Measurements from ENCODE around the gene SRRM4. TPM values are rescaled to one million over a fixed set of nuclear protein-coding genes. Genes with fewer than 3 reads are reported as not detected.

SRRM4 gene
- total RNA-seq, 2 experiments from 2014 or later: not detected

- TF ChIP-seq, protein P1, sequence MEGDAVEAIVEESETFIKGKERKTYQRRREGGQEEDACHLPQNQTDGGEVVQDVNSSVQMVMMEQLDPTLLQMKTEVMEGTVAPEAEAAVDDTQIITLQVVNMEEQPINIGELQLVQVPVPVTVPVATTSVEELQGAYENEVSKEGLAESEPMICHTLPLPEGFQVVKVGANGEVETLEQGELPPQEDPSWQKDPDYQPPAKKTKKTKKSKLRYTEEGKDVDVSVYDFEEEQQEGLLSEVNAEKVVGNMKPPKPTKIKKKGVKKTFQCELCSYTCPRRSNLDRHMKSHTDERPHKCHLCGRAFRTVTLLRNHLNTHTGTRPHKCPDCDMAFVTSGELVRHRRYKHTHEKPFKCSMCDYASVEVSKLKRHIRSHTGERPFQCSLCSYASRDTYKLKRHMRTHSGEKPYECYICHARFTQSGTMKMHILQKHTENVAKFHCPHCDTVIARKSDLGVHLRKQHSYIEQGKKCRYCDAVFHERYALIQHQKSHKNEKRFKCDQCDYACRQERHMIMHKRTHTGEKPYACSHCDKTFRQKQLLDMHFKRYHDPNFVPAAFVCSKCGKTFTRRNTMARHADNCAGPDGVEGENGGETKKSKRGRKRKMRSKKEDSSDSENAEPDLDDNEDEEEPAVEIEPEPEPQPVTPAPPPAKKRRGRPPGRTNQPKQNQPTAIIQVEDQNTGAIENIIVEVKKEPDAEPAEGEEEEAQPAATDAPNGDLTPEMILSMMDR (IDR thresholded peaks at IDR 0.05): no peak
- Mint-ChIP-seq H3K9me3 (no peaks in the 10 kb centered on the region), H3K36me3 (ENCODE audit: low read depth) (no peaks in the 10 kb centered on the region), H3K4me3 (no peak overlapping the region), H3K27ac (no peak overlapping the region), H3K4me1 (ENCODE audit: low read depth) (no peaks in the 10 kb centered on the region), H3K27me3 (peaks cover 3% of the 10 kb centered on the region)
- ATAC-seq (no peak), DNase-seq (no peak)
- POLR2A ChIA-PET: no interaction called here
- intact Hi-C loops (cut with micrococcal nuclease): no loop called here
- CTCF ChIA-PET: no interaction called here
These were observed 201.6 kb downstream of the SRRM4 start for GRCh38 chr12:119182701-119183493.

GRCh38 chr12:119183942-119184695, 202.8 kb downstream of the SRRM4 start:
- ATAC-seq: no peak
- no peaks in the 10 kb centered on the region for H3K9me3 Mint-ChIP-seq
- intact Hi-C loops (cut with micrococcal nuclease): no loop called here
- H3K27ac Mint-ChIP-seq: no peak overlapping the region
- H3K36me3 Mint-ChIP-seq (ENCODE audit: low read depth): no peaks in the 10 kb centered on the region
- POLR2A ChIA-PET: no interaction called here
- CTCF ChIA-PET: no interaction called here
- TF ChIP-seq, protein P1 (IDR thresholded peaks at IDR 0.05): no peak
- H3K27me3 Mint-ChIP-seq: no peaks in the 10 kb centered on the region
- H3K4me1 Mint-ChIP-seq (ENCODE audit: low read depth): no peaks in the 10 kb centered on the region
- no peak for DNase-seq
- no peak overlapping the region for H3K4me3 Mint-ChIP-seq

DNA sequence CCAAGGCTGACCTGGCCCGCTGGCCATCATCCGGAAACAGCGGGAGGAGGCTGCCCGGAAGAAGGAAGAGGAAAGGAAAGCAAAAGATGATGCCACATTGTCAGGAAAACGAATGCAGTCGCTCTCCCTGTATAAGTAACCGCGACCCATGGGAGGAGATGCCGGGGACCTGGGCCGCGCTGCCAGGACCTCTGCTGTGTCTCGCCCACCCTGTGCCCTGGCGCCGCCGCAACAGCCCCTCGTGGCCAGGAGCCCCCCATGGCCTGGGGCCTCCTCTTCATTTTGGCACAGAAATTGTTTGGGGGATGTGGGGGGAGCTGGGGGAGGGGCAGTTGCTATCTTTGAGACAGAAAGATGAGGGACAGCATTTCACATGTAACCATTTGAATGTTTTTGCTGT, 213.9 kb downstream of the SRRM4 start:
- no peaks in the 10 kb centered on the region for H3K9me3 Mint-ChIP-seq
- H3K36me3 Mint-ChIP-seq (ENCODE audit: low read depth): no peaks in the 10 kb centered on the region
- DNase-seq (no peak), ATAC-seq (no peak)
- no peak overlapping the region for H3K4me3 Mint-ChIP-seq
- TF ChIP-seq, protein P1 (IDR thresholded peaks at IDR 0.05): no peak
- intact Hi-C loops (cut with micrococcal nuclease): no loop called here
- H3K27ac Mint-ChIP-seq: no peak overlapping the region
- H3K27me3 Mint-ChIP-seq: no peaks in the 10 kb centered on the region
- CTCF ChIA-PET: no interaction called here
- POLR2A ChIA-PET: no interaction called here
- H3K4me1 Mint-ChIP-seq (ENCODE audit: low read depth): no peaks in the 10 kb centered on the region

DNA sequence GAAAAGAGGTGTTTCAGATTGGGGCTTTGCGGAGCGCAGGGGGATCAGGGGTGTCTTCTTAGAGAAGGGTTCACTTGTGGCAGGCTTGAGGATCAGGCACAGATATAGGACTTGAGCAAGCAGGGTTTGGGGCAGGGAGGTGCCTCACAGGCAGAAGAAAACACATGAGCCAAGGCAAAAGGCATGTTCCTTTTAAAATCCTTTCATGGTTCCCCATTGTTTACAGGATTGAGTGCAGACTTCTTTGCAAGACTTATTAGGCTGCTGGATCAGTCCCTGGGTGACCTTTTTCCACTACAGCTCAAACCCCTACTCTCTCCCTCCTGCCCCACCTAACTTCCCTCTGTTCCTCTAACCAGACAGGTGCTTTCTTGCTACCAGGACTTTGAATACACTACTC, 217.1 kb downstream of the SRRM4 start:
- H3K27me3 Mint-ChIP-seq: no peaks in the 10 kb centered on the region
- POLR2A ChIA-PET: no interaction called here
- H3K9me3 Mint-ChIP-seq: no peaks in the 10 kb centered on the region
- intact Hi-C loops (cut with micrococcal nuclease): no loop called here
- DNase-seq (no peak), ATAC-seq (no peak)
- TF ChIP-seq, protein P1 (IDR thresholded peaks at IDR 0.05): no peak
- no peak overlapping the region for H3K4me3 Mint-ChIP-seq
- no peaks in the 10 kb centered on the region for H3K36me3 Mint-ChIP-seq (ENCODE audit: low read depth)
- no peak overlapping the region for H3K27ac Mint-ChIP-seq
- CTCF ChIA-PET: no interaction called here
- no peaks in the 10 kb centered on the region for H3K4me1 Mint-ChIP-seq (ENCODE audit: low read depth)

GRCh38 chr12:119200601-119201000, 219.3 kb downstream of the SRRM4 start:
- no peaks in the 10 kb centered on the region for H3K36me3 Mint-ChIP-seq (ENCODE audit: low read depth)
- no peaks in the 10 kb centered on the region for H3K27me3 Mint-ChIP-seq
- ATAC-seq (no peak), DNase-seq (no peak)
- H3K9me3 Mint-ChIP-seq: no peaks in the 10 kb centered on the region
- no peak overlapping the region for H3K4me3 Mint-ChIP-seq
- no peak overlapping the region for H3K27ac Mint-ChIP-seq
- intact Hi-C loops (cut with micrococcal nuclease): no loop called here
- H3K4me1 Mint-ChIP-seq (ENCODE audit: low read depth): no peaks in the 10 kb centered on the region
- POLR2A ChIA-PET: no interaction called here
- TF ChIP-seq, protein P1 (IDR thresholded peaks at IDR 0.05): no peak
- CTCF ChIA-PET: no interaction called here

Data from activated CD8-positive, alpha-beta T cell treated with anti-CD3 and anti-CD28 coated beads for 36 hours (primary cell).